ENCODE results near the gene ZNF512B.
"Not testable (repeated sequence)": the region's sequence is repeated elsewhere in the genome, so short reads cannot be mapped to it uniquely, and the experiment has no call there.

ZNF512B gene

GRCh38 chr20:63962426-63963347, 7.0 kb downstream of the ZNF512B start:
- no peak for DNase-seq (ENCODE audit: low read depth in 2 of 2)

- no peak for DNase-seq (ENCODE audit: low read depth in 2 of 2)
These were observed 7.9 kb downstream of the ZNF512B start for GRCh38 chr20:63961664-63962425.

- not testable (repeated sequence) for DNase-seq (ENCODE audit: low read depth in 2 of 2)
These were observed 8.8 kb downstream of the ZNF512B start for GRCh38 chr20:63960654-63961621.

- DNase-seq (ENCODE audit: low read depth in 2 of 2) = no peak
These were observed 10.0 kb downstream of the ZNF512B start for GRCh38 chr20:63959699-63960075.

- DNase-seq (ENCODE audit: low read depth in 2 of 2) = no peak
These were observed 10.6 kb downstream of the ZNF512B start for GRCh38 chr20:63958964-63959698.

- no peak for DNase-seq (ENCODE audit: low read depth in 2 of 2)
These were observed 11.3 kb downstream of the ZNF512B start for GRCh38 chr20:63958471-63958870.

GRCh38 chr20:63957690-63958441, 11.9 kb downstream of the ZNF512B start:
- DNase-seq (ENCODE audit: low read depth in 2 of 2) = no peak

- no peak for DNase-seq (ENCODE audit: low read depth in 2 of 2)
These were observed 12.6 kb downstream of the ZNF512B start for GRCh38 chr20:63957004-63957689.

- no peak for DNase-seq (ENCODE audit: low read depth in 2 of 2)
These were observed 13.1 kb downstream of the ZNF512B start for GRCh38 chr20:63956664-63957003.

- peak; percentile 74 to 80 for DNase-seq (ENCODE audit: low read depth in 2 of 2)
These were observed 13.7 kb downstream of the ZNF512B start, which contains the start of gene UCKL1 for GRCh38 chr20:63955827-63956663. Gene UCKL1 (minus strand): TSS chr20:63956416. CDS start chr20:63956372, 44 bp downstream.

GRCh38 chr20:63955281-63955826, 14.4 kb downstream of the ZNF512B start:
- no peak for DNase-seq (ENCODE audit: low read depth in 2 of 2)

- no peak for DNase-seq (ENCODE audit: low read depth in 2 of 2)
These were observed 15.8 kb downstream of the ZNF512B start for GRCh38 chr20:63953764-63954429.

GRCh38 chr20:63952769-63953168, 17.0 kb downstream of the ZNF512B start:
- DNase-seq (ENCODE audit: low read depth in 2 of 2) = no peak

GRCh38 chr20:63952210-63952535, 17.6 kb downstream of the ZNF512B start:
- no peak for DNase-seq (ENCODE audit: low read depth in 2 of 2)

GRCh38 chr20:63951398-63952209, 18.1 kb downstream of the ZNF512B start:
- no peak for DNase-seq (ENCODE audit: low read depth in 2 of 2)

GRCh38 chr20:63950701-63951397, 18.9 kb downstream of the ZNF512B start:
- no peak for DNase-seq (ENCODE audit: low read depth in 2 of 2)
